ENCODE data around the gene IFITM2.
"Not testable (repeated sequence)": the region's sequence is repeated elsewhere in the genome, so short reads cannot be mapped to it uniquely, and the experiment has no call there.

IFITM2 gene

DNA sequence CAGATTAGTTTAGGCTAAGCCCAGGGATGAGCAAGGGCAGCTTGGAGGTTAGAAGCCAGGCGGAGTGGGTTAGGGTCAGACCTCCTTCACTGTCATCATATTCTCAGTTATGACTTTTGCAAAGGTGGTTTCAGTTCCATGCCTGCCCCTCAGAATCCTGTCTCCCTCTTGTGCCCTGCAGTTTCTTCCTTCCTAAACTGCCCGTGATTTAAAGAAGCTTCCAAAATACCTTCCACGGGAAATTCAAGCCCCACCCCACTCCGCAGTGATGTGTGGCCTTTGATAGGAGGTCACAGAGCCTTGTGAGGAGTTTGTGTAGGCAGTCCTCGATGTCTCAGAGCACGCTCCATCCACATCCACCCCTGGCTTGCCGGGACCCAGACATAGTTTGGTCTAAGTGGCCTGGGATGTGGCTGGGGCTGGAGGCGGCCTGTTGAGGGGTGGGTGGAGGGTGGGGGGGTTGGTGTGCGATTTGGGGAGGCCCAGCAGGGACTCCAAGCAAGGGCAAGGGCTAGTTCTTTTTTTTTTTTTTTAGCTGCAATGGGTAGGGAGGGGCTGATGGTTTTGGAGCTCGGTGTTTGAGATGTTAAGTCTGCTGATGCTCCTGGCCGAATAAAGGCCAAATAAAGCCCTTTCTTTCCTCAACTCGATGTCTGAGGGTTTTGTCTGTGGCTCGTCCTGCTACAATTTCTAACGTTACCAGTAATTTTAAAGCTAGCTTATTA is 4.6 kb downstream of the IFITM2 start:
- TF ChIP-seq, protein P1, sequence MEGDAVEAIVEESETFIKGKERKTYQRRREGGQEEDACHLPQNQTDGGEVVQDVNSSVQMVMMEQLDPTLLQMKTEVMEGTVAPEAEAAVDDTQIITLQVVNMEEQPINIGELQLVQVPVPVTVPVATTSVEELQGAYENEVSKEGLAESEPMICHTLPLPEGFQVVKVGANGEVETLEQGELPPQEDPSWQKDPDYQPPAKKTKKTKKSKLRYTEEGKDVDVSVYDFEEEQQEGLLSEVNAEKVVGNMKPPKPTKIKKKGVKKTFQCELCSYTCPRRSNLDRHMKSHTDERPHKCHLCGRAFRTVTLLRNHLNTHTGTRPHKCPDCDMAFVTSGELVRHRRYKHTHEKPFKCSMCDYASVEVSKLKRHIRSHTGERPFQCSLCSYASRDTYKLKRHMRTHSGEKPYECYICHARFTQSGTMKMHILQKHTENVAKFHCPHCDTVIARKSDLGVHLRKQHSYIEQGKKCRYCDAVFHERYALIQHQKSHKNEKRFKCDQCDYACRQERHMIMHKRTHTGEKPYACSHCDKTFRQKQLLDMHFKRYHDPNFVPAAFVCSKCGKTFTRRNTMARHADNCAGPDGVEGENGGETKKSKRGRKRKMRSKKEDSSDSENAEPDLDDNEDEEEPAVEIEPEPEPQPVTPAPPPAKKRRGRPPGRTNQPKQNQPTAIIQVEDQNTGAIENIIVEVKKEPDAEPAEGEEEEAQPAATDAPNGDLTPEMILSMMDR (IDR thresholded peaks at IDR 0.05; ENCODE audit: insufficient read depth, low read length, missing control alignments): no peak
- POLR2A ChIA-PET: interaction anchor here (0.6 to 1.9 kb wide), 2 partner anchors 43 to 105 kb away, joined by 3 to 4 read pairs; partner anchors contain the start of genes BET1L and RIC8A
- CTCF ChIA-PET: interaction anchor here (0.7 to 2.2 kb wide), 4 partner anchors 9 to 136 kb away, joined by 3 to 7 read pairs (median 4); no protein-coding TSS in a partner anchor
- H3K4me3 ChIP-seq (ENCODE audit: low read depth, low read length): peak overlapping the region; percentile 45
- no peak for DNase-seq (ENCODE audit: low read depth, low spot score)

DNA sequence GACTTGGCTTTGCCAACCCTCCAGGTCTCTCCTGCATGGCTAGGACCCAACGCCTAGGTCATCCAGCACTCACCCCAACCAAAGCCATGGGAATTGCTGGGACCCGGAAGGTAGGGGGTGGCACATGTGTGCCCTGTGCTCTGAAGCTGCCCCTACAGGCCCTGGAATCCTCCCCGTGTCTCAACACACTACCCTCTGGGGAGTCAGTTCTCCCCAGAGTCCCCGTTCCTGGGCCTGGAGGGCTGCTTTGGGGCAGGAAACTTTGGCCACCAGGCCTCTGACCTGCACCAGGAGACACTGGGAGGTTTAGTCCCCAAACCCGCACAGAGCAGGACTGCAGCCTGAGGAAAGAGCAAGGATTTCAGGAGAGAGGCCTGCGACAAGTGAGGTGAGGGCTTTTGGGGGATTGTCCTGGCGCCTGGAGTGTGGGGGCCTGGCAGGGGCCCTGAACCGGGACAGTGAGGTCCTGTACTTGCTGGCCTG is 5.7 kb downstream of the IFITM2 start:
- peak overlapping the region; percentile 64 for H3K4me3 ChIP-seq (ENCODE audit: low read depth, low read length)
- ChIA-PET CTCF (interaction anchor here (1.2 to 2.2 kb wide), 2 partner anchors 10 to 135 kb away, joined by 3 to 5 read pairs; no protein-coding TSS in a partner anchor), POLR2A (no interaction called here)

DNA sequence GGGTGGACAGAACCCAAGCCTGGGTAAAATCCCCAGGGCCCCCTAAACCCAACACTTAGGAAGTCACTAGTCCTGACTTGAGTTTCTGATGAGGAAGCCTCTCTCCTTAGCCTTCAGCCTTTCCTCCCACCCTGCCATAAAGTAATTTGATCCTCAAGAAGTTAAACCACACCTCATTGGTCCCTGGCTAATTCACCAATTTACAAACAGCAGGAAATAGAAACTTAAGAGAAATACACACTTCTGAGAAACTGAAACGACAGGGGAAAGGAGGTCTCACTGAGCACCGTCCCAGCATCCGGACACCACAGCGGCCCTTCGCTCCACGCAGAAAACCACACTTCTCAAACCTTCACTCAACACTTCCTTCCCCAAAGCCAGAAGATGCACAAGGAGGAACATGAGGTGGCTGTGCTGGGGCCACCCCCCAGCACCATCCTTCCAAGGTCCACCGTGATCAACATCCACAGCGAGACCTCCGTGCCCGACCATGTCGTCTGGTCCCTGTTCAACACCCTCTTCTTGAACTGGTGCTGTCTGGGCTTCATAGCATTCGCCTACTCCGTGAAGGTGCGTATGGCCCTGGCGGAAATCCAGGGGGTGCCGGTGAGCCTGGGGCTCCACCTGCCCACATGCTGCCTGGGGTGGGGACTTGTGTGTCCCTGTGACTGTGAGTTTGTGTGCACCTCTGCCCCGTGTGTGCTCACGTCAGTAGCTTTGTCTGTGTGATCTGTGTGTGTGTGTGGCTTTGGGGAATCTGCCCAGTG is 6.4 kb downstream of the IFITM2 start, which contains the start of gene IFITM1:
Gene IFITM1 (plus strand): TSS at position 254 of the 767 bp plus-strand sequence. CDS start 131 bp downstream, at position 385.
- H3K4me3 ChIP-seq (ENCODE audit: low read depth, low read length): peak within 1 kb of the TSS; percentile 64

More for the DNA sequence above, 5.7 kb downstream of the IFITM2 start:
- TF ChIP-seq, protein P1 (IDR thresholded peaks at IDR 0.05; ENCODE audit: insufficient read depth, low read length, missing control alignments): no peak
- no peak for DNase-seq (ENCODE audit: low read depth, low spot score)

DNA sequence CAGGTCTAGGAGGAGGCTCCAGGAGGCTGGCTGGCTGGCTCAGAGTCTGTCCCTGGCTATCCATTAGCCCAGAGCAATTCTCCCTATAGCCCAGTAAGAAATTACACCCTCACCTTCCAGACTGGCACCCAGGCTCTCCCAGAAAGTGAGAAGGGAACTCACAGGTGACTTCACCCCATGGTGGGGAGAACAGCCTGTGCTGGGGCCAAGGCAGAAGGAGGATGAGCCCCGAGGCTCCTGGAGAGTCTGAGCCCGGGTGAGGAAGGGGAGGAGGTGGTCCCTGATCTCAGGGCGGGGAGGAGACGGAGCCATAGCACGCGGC is 6.9 kb downstream of the IFITM2 start:
- DNase-seq (ENCODE audit: low read depth, low spot score); POLR2A ChIA-PET: not testable (repeated sequence)
- peak overlapping the region; percentile 64 for H3K4me3 ChIP-seq (ENCODE audit: low read depth, low read length)
- CTCF ChIA-PET: interaction anchor here (4.5 kb wide), 1 partner anchor 9 kb away, joined by 45 read pairs; the partner anchor contains the start of gene IFITM2

More for the DNA sequence above, 6.4 kb downstream of the IFITM2 start, which contains the start of gene IFITM1:
- ChIA-PET POLR2A (no interaction called here), CTCF (interaction anchor here (2.2 to 4.5 kb wide), 2 partner anchors 8 to 135 kb away, joined by 5 to 45 read pairs; partner anchors contain the start of gene IFITM2)
- DNase-seq (ENCODE audit: low read depth, low spot score): peak; percentile 31
- TF ChIP-seq, protein P1 (IDR thresholded peaks at IDR 0.05; ENCODE audit: insufficient read depth, low read length, missing control alignments): no peak

DNA sequence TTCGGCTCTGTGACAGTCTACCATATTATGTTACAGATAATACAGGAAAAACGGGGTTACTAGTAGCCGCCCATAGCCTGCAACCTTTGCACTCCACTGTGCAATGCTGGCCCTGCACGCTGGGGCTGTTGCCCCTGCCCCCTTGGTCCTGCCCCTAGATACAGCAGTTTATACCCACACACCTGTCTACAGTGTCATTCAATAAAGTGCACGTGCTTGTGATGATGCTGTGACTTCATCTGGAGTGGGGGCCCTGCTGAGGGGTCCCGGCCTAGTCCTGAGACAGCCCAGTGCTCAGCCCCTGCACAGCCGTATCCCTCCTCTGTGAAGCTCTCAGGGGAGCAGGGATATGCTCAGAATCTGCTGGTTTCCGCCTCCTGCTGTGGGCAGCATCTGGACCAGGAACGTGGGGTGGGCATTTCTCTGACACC is 7.5 kb downstream of the IFITM2 start:
- TF ChIP-seq, protein P1 (IDR thresholded peaks at IDR 0.05; ENCODE audit: insufficient read depth, low read length, missing control alignments): no peak
- peak overlapping the region; percentile 35 for H3K4me3 ChIP-seq (ENCODE audit: low read depth, low read length)
- CTCF ChIA-PET: interaction anchor here (0.7 to 4.5 kb wide), 4 partner anchors 9 to 134 kb away, joined by 3 to 45 read pairs (median 14); partner anchors contain the start of gene IFITM2
- no peak for DNase-seq (ENCODE audit: low read depth, low spot score)
- POLR2A ChIA-PET: no interaction called here

DNA sequence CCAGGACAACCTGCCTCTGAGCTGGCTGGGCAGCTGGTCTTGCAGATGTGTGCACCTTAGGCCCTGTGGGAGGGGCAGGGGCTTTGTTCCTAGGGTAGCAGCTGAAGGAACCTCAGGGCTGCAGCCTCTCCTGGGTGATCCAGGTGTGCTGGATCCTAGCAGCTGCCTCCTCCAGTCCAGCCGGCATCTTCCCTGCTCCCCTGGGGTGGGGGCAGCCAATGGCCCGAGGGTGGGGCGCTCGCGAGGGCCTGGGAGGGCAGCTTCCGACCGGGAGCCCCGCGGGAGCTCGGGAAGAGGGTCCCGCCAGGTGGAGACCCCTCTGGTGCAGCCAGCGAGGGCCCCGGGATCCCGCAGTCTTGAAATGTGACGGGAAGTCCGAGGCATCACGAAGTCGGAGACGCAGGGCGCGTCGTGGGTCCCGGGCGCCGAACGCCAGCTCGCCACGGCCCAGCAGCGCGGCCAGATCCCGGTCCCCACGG is 7.9 kb downstream of the IFITM2 start:
- ChIA-PET CTCF (interaction anchor here (0.7 to 4.5 kb wide), 4 partner anchors 10 to 133 kb away, joined by 3 to 45 read pairs (median 14); partner anchors contain the start of gene IFITM2), POLR2A (no interaction called here)
- H3K4me3 ChIP-seq (ENCODE audit: low read depth, low read length): peak overlapping the region; percentile 35
- DNase-seq (ENCODE audit: low read depth, low spot score): no peak
- TF ChIP-seq, protein P1 (IDR thresholded peaks at IDR 0.05; ENCODE audit: insufficient read depth, low read length, missing control alignments): no peak

Measured in AG04449 (cell line).